ENCODE results near the gene ABCA6. TPM values are rescaled to one million over a fixed set of nuclear protein-coding genes. Genes with fewer than 3 reads are reported as not detected.
"Not testable (repeated sequence)": the region's sequence is repeated elsewhere in the genome, so short reads cannot be mapped to it uniquely, and the experiment has no call there.

The ABCA6 gene
- total RNA-seq, 1 donor from 2014 or later, result 0.50 TPM

DNA sequence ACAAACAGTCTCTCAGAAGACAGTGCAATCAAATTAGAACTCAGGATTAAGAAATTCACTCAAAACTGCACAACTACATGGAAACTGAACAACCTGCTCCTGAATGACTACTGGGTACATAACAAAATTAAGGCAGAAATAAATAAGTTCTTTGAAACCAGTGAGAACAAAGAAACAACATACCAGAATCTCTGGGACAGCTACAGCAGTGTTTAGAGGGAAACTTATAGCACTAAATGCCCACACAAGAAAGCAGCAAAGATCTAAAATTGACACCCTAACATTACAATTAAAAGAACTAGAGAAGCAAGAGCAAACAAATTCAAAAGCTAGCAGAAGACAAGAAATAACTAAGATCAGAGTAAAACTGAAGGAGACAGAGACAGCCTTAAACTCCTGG, 68.3 kb downstream of the ABCA6 start:
- not testable (repeated sequence) for DNase-seq (ENCODE audit: low read depth)

DNA sequence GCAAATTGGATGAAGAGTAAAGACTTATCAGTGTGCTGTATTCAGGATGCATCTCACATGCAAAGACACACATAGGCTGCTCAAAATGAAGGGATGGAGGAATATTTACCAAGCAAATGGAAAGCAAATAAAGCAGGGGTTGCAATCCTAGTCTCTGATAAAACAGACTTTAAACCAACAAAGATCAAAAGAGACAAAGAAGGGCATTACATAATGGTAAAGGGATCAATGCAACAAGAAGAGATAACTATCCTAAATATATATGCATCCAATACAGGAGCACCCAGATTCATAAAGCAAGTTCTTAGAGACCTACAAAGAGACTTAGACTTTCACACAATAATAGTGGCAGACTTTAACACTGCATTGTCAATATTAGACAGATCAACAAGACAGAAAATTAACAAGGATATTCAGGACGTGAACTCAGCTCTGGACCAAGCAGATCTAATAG, 68.9 kb downstream of the ABCA6 start:
- not testable (repeated sequence) for DNase-seq (ENCODE audit: low read depth)

DNA sequence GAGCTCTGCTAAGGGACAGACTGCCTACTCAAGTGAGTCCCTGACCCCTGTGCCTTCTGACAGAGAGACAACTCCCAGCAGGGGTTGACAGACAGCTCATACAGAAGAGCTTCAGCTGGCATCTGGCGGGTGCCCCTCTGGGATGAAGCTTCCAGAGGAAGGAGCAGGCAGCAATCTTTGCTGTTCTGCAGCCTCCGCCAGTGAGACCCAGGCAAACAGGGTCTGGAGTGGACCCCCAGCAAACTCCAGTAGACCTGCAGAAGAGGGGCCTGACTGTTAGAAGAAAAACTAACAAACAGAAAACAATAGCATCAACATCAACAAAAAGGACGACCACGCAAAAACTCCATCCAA, 70.5 kb downstream of the ABCA6 start:
- DNase-seq (ENCODE audit: low read depth), result not testable (repeated sequence)

DNA sequence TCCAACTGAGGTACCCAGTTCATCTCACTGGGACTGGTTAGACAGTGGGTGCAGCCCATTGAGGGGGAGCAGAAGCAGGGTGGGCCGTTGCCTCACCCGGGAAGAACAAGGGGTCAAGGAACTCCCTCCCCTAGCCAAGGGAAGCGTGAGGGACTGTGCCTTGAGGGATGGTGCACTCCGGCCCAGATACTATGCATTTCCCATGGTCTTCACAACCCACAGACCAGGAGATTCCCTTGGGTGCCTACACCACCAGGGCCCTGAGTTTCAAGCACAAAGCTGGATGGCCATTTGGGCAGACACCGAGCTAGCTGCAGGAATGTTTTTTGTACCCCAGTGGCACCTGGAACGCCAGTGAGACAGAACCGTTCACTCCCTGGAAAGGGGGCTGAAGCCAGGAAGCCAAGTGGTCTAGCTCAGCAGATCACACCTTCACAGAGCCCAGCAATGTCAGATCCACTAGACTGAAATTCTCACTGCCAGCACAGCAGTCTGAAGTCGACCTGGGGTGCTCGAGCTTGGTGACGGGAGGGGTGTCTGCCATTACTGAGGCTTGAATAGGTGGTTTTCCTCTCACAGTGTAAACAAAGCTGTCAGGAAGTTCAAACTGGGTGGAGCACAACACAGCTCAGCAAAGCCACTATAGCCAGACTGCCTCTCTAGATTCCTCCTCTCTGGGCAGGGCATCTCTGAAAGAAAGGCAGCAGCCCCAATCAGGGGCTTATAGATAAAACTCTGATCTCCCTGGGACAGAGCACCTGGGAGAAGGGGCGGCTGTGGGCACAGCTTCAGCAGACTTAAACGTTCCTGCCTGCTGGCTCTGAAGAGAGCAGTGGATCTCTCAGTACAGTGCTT, 71.1 kb downstream of the ABCA6 start:
- not testable (repeated sequence) for DNase-seq (ENCODE audit: low read depth)

DNA sequence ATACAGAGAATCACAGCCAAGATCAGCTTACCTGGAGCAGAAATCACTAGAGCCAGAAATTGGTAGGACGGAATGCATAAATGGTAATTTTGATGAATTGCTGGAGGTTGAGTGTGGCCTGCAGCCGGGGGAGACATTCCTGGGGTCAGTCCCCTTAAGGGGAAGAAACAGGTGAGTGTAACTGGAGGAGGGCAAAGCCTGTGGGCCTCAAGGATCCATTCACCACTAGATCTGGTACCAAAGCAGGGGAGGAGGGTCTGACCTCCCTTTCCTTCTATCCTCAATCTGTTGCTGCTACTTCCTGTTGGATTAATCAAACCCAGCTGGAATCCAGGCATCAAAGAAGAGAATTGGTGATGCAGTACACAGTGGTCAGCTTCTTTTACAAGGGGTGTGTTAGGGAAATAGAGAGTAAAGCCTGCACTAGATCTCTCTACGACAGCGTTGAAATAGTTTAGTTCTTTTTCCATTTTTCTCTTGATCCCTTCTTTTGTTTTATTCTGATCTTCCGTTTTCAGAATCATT, 72.4 kb downstream of the ABCA6 start:
- DNase-seq (ENCODE audit: low read depth), result no peak

DNA sequence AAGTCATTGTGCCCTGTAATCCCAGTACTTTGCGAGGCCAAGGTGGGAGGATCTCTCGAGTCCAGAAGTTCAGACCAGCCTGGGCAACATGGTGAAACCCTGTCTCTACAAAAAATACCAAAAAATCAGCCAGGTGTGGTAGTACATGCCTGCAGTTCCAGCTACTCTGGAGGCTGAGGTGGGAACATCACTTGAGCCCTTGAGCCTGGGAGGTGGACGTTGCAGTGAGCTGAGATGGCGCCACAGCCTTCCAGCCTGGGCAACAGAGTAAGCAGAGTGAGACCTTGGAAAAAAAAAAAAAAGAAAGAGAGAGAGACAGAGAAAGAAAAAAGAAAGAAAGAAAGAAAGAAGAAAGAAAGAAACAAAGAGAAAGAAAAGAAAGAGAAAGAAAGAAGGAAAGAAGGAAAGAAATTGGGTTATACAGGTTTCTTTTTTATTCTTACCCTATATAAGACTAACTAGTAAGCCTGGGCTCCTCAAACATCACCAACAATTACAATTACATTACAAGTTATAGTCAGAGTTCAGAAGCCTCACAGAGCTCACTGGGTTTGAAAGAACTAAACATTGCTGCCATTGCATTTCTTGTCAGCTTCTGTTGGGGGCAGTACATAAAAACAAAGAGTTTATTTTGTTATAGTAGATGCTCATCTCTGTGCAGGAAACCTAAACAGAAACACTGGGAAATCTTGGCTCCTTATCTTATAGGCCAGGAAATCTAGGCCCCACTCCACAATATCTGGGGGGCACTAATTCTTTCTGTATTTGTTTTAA, 74.2 kb downstream of the ABCA6 start:
- DNase-seq (ENCODE audit: low read depth), result peak; percentile 7

DNA sequence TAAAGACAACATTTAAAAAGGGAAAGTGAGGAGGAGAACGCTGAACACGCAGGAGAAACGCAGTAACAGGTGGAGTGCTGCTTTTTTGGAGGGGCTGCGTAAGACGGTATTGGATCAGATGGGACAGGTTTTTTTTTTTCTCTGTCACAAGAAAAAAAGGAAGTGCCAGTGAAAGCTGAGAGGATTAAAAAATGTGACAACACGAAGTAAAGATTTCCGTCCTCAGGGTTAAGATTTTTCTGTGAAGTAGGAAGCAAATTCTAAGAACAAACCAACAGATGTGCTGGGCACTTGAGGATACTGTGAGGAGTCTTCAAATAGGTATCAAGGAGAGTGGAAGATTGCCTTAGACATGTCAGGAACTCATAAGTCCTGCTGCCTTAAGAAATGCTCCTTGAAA, 75.2 kb downstream of the ABCA6 start:
- DNase-seq (ENCODE audit: low read depth), result no peak

DNA sequence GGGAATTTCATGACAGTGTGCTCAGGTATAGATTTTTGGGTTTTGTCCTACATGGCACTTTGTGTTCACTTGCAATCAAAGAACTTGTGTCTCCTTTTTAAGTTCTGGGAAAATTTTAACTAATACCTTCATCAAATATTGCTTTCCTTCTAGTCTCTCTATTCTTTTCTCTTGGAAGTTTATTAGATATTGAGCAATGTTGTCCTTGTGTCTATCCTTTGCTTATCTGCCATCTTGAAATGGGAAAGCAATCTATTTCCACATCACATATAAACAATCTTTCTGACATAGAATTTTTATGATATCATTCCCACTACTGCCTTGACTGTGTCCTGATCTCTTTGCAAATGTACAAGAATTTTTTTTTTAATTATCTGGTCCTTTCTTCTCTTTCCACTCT, 76.6 kb downstream of the ABCA6 start:
- no peak for DNase-seq (ENCODE audit: low read depth)

DNA sequence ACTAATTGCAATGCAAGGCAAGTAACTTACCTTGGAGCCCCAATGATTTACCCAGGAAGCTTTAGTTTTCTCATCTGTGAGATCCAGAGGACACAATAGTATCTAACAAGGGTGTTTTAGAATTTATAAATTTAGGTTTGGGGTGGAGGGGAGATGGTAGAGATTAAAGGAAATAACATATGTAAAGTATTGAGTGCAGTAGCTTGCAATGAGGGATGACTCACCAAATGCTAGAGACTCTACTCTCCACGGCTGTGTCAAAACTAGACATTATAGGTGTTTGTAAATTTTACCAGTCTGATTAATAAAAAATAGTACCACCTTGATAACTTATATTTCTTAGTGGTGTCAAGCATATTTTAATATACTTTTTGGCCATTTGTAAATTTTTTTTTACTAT, 77.2 kb downstream of the ABCA6 start:
- DNase-seq (ENCODE audit: low read depth), result no peak

DNA sequence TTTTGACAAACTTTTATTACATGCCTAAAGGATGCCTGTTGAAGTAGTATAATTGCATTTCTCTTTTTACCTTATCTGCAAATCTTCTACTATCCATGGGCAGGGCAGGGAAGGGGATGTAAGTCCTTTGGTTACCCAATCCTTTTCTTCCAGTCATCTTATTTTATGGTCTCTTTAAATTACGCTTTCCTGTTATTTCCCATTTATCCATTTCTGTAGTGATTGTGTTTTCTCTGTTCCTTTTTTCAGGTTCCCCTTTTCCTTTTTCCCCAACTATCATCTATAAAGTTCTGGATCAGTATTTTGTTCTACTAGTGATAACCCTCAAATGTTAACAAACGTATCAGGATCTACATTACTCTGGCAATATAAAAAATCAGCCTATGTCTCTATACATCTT, 77.7 kb downstream of the ABCA6 start:
- DNase-seq (ENCODE audit: low read depth), result no peak

DNA sequence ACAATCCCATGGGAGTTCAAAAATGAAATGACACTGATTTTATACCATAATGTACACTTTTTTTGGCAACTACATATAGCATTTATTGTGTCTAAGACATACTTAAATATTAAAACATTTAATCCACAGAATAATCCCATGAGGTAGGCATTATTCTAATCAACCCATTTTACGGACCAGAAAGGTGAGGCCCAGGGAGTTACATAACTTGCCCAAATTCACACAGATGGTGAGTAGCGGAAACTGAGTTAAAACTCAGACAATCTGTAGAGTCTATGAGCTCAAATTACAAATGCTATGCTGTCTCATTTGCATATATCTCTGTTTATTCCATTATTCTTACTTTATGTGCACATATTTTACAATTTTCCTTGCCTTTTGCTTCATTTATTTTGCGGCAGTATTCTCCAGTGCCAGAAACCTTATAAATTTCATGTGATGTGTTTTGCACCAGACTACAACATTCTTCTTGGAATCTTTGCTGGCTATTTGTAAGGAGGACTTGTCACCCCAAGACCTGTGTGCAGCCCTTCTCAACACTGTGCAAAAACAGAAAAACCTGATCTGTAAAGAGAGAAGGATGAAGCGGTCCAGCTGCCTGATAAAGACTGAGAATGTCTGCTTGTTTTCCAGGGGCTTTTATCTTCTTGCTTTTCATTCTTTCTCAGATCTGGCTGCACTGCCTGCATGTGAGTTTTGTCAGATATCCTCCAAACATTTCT, 78.7 kb downstream of the ABCA6 start:
- no peak for DNase-seq (ENCODE audit: low read depth)

DNA sequence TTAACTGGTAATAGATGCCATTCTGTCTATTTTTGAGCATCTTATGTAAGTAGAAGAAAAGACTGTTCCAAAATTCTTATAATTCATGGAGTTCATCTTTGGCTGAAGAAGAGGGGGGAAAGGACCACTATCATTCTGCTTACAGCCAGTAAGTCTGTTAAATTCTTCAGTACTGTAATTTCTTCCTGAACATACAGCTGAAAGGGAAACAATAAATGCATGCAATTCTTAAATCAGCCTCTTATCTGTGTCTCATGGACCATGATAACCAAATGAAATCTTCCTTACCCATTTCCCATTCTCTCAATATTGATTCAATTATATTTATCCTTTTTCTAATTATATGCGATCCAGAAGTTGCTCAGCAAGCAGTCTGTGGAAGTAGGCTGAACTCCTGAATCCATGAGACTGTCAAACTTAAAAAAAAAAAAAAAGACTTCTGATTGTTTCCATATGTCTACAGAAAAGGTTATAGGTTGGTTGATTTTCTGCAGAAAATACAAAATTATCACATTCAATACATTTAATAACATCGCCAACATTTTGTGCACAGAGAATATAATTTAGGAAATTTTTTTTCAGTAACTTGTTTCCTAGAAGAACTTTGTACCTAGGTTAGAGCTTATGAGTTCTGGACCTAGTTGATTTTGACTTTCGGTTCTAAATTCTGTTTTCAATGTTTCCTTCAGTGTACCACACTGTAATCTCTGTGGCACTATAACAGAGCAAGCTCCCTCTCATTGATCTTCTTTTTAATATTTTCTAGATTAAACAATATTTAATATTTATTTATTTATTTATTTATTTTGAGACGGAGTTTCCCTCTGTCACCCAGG, 79.8 kb downstream of the ABCA6 start:
- DNase-seq (ENCODE audit: low read depth), result no peak

DNA sequence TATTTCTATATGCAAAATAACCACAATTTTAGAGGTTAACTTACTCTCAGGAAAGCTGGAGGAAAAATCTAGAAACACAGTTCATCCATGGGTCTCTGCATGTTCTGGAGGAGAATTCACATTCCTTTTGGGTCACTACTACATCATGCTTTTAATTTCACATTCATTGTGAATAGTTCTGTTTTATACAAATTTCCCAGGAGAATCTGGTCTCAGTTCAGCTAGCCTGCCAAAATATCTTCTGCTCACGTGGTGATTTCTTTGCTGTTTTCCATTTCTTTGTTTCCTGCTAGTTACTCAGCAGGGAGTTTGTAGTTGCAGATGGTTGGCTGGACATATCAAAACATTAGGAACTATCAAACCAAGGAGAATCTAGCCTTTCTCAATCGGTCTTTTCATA, 80.9 kb downstream of the ABCA6 start, which contains the start of gene ABCA9:
TSS of gene ABCA9 (minus strand) at position 106 of the 400 bp plus-strand sequence. CDS start 9,801 bp downstream, outside the sequence.
- peak; percentile 12 for DNase-seq (ENCODE audit: low read depth)

DNA sequence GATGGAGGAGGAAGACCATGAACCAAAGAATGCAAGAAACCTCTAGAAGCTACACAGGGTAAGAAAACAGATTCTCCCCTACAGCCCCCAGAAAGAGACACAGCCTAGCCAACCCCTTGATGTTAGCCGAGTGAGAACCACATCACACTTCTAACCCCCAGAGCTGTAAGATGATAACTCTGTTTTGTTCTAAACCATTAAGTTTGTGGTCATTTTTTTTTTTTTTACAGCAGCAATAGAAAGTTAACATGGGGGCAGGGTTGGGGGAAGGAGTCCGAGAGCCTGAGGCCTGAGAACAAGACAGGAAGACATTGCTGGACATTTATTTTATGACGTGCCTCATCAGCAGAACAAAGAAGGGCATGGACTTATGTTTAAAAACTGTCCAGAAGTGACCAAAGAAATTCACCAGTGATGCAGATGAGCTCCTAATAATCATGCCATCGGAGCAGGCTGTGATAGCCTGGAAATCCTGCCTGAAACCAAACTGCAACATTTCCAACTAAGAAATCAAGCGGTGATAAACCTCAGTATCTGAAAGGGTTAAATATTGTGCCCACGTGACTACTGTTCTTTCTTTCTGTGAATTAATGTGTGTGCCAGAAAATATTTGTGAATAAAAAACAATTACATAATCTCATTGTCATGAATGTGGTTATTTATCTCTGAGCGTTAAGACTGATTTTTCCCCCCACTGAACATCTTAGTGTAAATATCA, 82.1 kb downstream of the ABCA6 start:
- no peak for DNase-seq (ENCODE audit: low read depth)

DNA sequence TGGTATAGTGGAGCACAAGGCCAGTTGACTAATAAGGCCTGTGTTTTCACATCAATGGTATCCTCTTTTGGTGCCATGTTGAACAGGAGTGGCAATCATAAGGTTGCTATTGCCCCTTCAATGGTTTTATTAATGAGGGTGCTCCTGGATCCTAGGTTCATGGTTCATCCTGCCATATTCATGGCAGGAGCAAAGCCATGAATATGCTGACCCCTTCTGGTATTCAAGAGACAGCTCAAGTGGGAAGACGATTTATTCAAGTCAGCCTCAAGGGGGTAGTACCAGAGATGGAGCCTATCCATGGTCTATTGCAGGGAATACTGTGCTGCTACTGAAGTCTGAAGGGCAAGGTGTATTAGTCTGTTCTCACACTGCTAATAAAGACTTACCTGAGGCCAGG, 83.5 kb downstream of the ABCA6 start:
- no peak for DNase-seq (ENCODE audit: low read depth)

DNA sequence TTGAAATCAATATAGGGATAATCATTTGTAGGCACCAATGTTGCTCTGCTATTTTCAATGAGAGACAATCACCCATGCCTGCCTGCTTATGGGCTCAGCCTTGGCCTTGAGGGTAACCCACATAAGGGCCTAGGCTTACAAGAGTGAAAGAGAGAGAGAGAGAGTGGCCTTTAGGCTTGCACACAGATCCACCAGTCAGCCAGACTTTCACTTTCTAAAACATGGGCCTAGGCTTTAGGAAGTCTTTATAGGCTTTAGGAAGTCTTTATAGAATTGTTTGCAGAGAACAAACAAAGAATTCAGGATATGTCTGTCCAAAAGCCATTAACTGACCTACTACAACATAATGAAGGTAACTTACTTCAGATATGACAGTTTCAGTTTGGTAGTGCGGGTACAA, 84.4 kb downstream of the ABCA6 start:
- DNase-seq (ENCODE audit: low read depth), result no peak

DNA sequence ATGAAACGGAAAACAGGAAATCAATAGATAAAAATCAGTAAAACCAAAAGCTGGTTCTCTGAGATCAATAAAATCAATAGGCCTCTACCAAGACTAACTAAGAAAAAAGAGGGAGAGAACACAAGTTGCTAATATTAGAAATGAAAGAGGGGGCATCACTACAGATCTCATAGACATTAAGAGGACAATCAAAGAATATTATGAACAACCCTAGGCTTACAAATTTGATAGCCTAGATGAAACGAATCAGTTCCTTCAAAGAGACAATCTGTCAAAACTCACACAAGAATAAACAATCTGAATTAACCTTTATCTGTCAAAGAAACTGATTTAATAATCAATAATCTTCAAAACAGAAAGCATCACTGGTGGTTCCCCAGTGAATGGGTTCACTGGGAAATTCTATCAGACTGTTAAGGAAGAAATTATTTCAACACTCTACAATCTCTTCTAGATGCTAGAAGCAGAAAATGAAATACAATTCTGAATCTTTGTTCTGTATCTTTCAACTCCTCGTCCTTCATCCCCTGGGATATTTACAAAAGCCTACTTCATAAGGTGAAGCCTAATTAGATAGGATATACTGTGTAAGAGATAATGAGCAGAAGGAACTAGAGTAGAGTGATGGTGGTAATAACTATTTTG, 85.4 kb downstream of the ABCA6 start:
- no peak for DNase-seq (ENCODE audit: low read depth)

DNA sequence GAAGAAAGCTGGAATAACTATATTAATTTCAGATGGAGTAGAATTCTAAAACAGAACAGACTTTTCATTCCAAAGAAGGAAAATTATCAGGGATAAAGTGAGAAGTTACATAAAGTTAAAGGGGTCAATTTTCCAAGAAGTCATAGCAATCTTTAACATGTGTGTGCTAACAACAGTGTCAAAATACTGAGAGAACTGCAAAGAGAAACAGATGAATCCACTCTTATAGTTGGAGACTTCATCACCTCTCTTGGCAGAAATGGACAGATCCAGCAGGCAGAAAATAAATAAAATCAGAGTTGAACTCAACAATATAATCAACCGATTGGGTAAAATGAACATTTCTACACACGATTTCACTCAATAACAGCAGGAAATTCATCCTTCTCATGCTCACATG, 86.4 kb downstream of the ABCA6 start:
- DNase-seq (ENCODE audit: low read depth), result no peak

DNA sequence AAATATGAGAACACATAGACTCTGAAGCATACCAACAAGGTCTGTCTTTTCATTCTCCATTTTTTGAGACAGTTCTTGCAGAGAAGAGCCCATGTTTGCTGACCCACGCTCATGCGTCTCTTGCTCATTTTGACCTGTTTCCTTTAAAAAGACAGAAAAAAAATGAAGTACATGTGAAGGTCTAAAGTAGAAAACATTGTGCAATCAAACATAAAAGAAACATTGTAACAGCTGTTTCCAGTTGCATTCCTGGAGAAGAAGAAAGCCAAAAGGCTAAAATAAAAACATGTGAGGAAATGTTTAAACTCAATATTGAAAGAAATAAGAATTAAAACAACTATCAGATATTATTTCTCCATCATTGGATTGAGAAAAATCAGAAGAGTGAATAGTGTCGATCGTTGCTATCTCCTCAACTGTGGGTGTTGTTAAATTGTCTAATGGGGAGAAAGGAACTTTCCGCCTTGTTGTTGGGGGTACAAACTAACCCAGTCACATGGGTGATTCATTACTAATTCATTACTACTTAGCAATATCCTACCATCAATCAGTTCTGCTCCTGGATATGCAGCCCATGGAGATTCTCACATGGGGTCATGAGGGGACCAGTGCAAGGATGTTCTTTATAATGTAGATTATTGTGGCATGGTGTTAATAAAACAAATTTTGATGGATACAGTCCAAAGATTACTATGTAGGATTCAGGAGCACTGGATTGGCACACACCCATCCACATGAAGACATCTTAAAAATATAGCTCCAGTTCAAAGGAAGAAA, 90.5 kb downstream of the ABCA6 start:
- peak; percentile 21 for DNase-seq (ENCODE audit: low read depth)
